NT2/D1 (cell line): ENCODE measurements around the gene MED6.

Experiments
- YY1 ChIP-seq: IDR thresholded peaks from 2 replicates; pipeline ENCODE4 v1.6.1; 2011; ENCODE audit not compliant: insufficient read length, insufficient read depth
- ZNF274 ChIP-seq: IDR thresholded peaks from 2 replicates; pipeline ENCODE4 v1.6.1; 2011; ENCODE audit warnings: mild to moderate bottlenecking, low read depth, low read length

GRCh38 chr14:70635971-70636595, 35.6 kb upstream of the MED6 start:
- TF ChIP-seq YY1, result no peak
- TF ChIP-seq ZNF274, result no peak
